SK-N-SH (cell line): ENCODE data around the gene RCOR1. TPM values are rescaled to one million over a fixed set of nuclear protein-coding genes. Genes with fewer than 3 reads are reported as not detected.

Experiments used
- CTCF ChIA-PET: fragments of 300-600, 350-600 bp; formaldehyde crosslinking; extraction: SDS; loops from one replicate; lab custom pipeline; 2021; lab: Yijun Ruan, JAX
- POLR2A ChIA-PET: fragments of 350-600 bp; sonication (Branson Sonifier 250); formaldehyde crosslinking; extraction: SDS; loops from one replicate; lab custom pipeline; 2020; ENCODE audit warnings: antibody characterized with exemption, inconsistent platforms; lab: Yijun Ruan, JAX
- DNase-seq: peaks from one replicate; pipeline ENCODE4 v3.0.0; 2012
- H2AFZ ChIP-seq: fragments of 200-600 bp; sonication (generic); 2 replicates; pipeline ENCODE4 v1.8.1; 2016; ENCODE audit warnings: antibody characterized with exemption, mild to moderate bottlenecking, low read depth
- H3F3A ChIP-seq: fragments of 200-600 bp; sonication (generic); replicated peaks from 2 replicates; pipeline ENCODE3; 2016; ENCODE audit warnings: antibody characterized with exemption, mild to moderate bottlenecking; ENCODE audit not compliant: insufficient read depth
- H3K27ac ChIP-seq, 2 experiments: fragments of 200-500 bp in 1 of 2; fragments of 200-600 bp in 1 of 2; sonication (Bioruptor generic) in 1 of 2; sonication (generic), shearing (Covaris generic) in 1 of 2; 2 replicates each; pipeline versions ENCODE4 v1.5.1 to v1.6.1; 2014 to 2016; ENCODE audit warnings: low read depth in 2 of 2, inconsistent platforms in 1 of 2, low read length in 1 of 2, mild to moderate bottlenecking in 1 of 2, mixed read lengths in 1 of 2
- H3K27me3 ChIP-seq: fragments of 200-600 bp; sonication (generic), shearing (Covaris generic); 2 replicates; pipeline ENCODE4 v1.6.1; 2016; ENCODE audit warnings: mixed run types; ENCODE audit not compliant: insufficient read depth
- H3K36me3 ChIP-seq, 2 experiments: fragments of 200-500 bp in 1 of 2; fragments of 200-600 bp in 1 of 2; sonication (Bioruptor generic) in 1 of 2; sonication (generic) in 1 of 2; replicated peaks in 1 of 2; 2 replicates each; pipeline versions ENCODE3 to v1.5.1; 2014 to 2016; ENCODE audit warnings: low read length in 1 of 2, mild to moderate bottlenecking in 1 of 2; ENCODE audit not compliant: insufficient read depth in 2 of 2, control insufficient read depth in 1 of 2
- H3K4me1 ChIP-seq, 2 experiments: fragments of 200-500 bp in 1 of 2; fragments of 200-600 bp in 1 of 2; sonication (Bioruptor generic) in 1 of 2; sonication (generic), shearing (Covaris generic) in 1 of 2; 2 replicates each; pipeline versions ENCODE4 v1.5.1 to v1.6.1; 2014 to 2016; ENCODE audit warnings: low read depth in 1 of 2, low read length in 1 of 2, mixed run types in 1 of 2; ENCODE audit not compliant: insufficient read depth in 2 of 2, control insufficient read depth in 1 of 2
- H3K4me2 ChIP-seq: fragments of 200-600 bp; sonication (generic), shearing (Covaris generic); 2 replicates; pipeline ENCODE4 v1.6.1; 2017; ENCODE audit warnings: mixed run types
- H3K4me3 ChIP-seq, 2 experiments: fragments of 200-500 bp in 1 of 2; fragments of 200-600 bp in 1 of 2; sonication (Bioruptor generic) in 1 of 2; sonication (generic), shearing (Covaris generic) in 1 of 2; 2 replicates each; pipeline versions ENCODE4 v1.5.1 to v1.8.1; 2014 to 2016; ENCODE audit warnings: low read depth in 2 of 2, inconsistent platforms in 1 of 2, low read length in 1 of 2, mild to moderate bottlenecking in 1 of 2, mixed read lengths in 1 of 2, moderate library complexity in 1 of 2
- H3K79me2 ChIP-seq: fragments of 200-600 bp; sonication (generic); 2 replicates; pipeline ENCODE4 v1.8.1; 2017; ENCODE audit warnings: mild to moderate bottlenecking; ENCODE audit not compliant: insufficient read depth
- H3K9ac ChIP-seq: fragments of 200-600 bp; sonication (generic); 2 replicates; pipeline ENCODE4 v1.6.1; 2017; ENCODE audit warnings: mixed run types
- H3K9me2 ChIP-seq: fragments of 200-600 bp; sonication (generic); 2 replicates; pipeline ENCODE4 v1.6.1; 2017; ENCODE audit warnings: mixed run types
- H3K9me3 ChIP-seq: fragments of 200-600 bp; sonication (generic); 2 replicates; pipeline ENCODE4 v1.6.1; 2017; ENCODE audit warnings: mixed run types, mild to moderate bottlenecking, moderate library complexity
- H4K20me1 ChIP-seq: fragments of 200-600 bp; sonication (generic); 2 replicates; pipeline ENCODE4 v1.6.1; 2017; ENCODE audit warnings: mild to moderate bottlenecking, mixed run types; ENCODE audit not compliant: insufficient read depth
- JUND ChIP-seq: IDR thresholded peaks from 2 replicates; pipeline ENCODE4 v1.4.0; 2012
- MAX ChIP-seq: IDR thresholded peaks from 2 replicates; pipeline ENCODE4 v1.4.0; 2012; ENCODE audit warnings: low read depth
- NRF1 ChIP-seq: IDR thresholded peaks from 2 replicates; pipeline ENCODE4 v1.6.1; 2012; ENCODE audit warnings: low read depth, mild to moderate bottlenecking, low read length
- RCOR1 ChIP-seq: fragments of 150-350 bp; IDR thresholded peaks from 2 replicates; pipeline ENCODE4 v1.6.1; 2017; ENCODE audit warnings: antibody characterized with exemption, low read length
- REST ChIP-seq: IDR thresholded peaks from 2 replicates; pipeline ENCODE4 v1.6.1; 2012; ENCODE audit warnings: mild to moderate bottlenecking, low read depth, low read length, moderate library complexity
- TAF1 ChIP-seq: IDR thresholded peaks from 2 replicates; pipeline ENCODE4 v1.6.1; 2012; ENCODE audit warnings: low read depth, mild to moderate bottlenecking, low read length, moderate library complexity, borderline replicate concordance
- USF2 ChIP-seq: fragments of 150-350 bp; IDR thresholded peaks from 2 replicates; pipeline ENCODE4 v1.6.1; 2017; ENCODE audit warnings: antibody characterized with exemption, low read length, low read depth, borderline replicate concordance
- WGBS: methylation state at CpG from one replicate; pipeline ENCODE4 v1.1.6; 2017; ENCODE audit warnings: low lambda C conversion rate; 5-methylcytosine and 5-hydroxymethylcytosine counted together
- polyA plus RNA-seq, 3 experiments: library from polyadenylated mRNA; depleted of rRNA; stranded (reverse); fragments of >200 nt; gene quantifications; 2 replicates each; pipeline ENCODE4 v1.2.3, GENCODE V29; 2012

RCOR1 gene
- polyA plus RNA-seq, 1 of the 3 experiments (the other 2 are of a cell fraction): 8.5 TPM

GRCh38 chr14:102626530-102626929 lies 34.1 kb downstream of the RCOR1 start:
- Histone ChIP-seq H3K27me3 (no peaks in the 10 kb centered on the region), H3K4me3 (no peak overlapping the region), H4K20me1 (peaks cover 40% of the 10 kb centered on the region), H3K27ac (no peak overlapping the region), H3K4me2 (no peak overlapping the region), H3K79me2 (peaks cover 90% of the 10 kb centered on the region), H3F3A (peaks cover 11% of the 10 kb centered on the region), H3K36me3 (peaks cover 0 to 3% of the 10 kb centered on the region in 2 experiments), H3K4me1 (peaks cover 0 to 3% of the 10 kb centered on the region in 2 experiments; a peak in 2 of 4 replicates), H2AFZ (no peak overlapping the region), H3K9ac (no peak overlapping the region), H3K9me3 (no peaks in the 10 kb centered on the region), H3K9me2 (no peaks in the 10 kb centered on the region)
- ChIA-PET CTCF (interaction anchor here (0.6 to 1.6 kb wide), 5 partner anchors 12 to 190 kb away, joined by 3 to 7 read pairs (median 3); no protein-coding TSS in a partner anchor), POLR2A (no interaction called here)
- TF ChIP-seq USF2: no peak
- no peak for TF ChIP-seq NRF1
- 71% methylated on average over 1 of the region's 1 CpG for WGBS
- DNase-seq: no peak

- POLR2A ChIA-PET: interaction anchor here (0.6 kb wide), 1 partner anchor 144 kb away, joined by 3 read pairs; no protein-coding TSS in a partner anchor
- CTCF ChIA-PET: interaction anchor here (1.1 to 2.5 kb wide), 3 partner anchors 11 to 127 kb away, joined by 3 to 9 read pairs (median 9); no protein-coding TSS in a partner anchor
- no peak overlapping the region for H3K9ac ChIP-seq
- no peaks in the 10 kb centered on the region for H3K9me2 ChIP-seq
- TF ChIP-seq TAF1 (no peak), JUND (no peak), RCOR1 (no peak), MAX (no peak), REST (no peak)
- H3K4me2 ChIP-seq: no peak overlapping the region
- H3K36me3 ChIP-seq: peaks cover 0 to 3% of the 10 kb centered on the region in 2 experiments
- no peak overlapping the region for H2AFZ ChIP-seq
- 90% methylated on average over 8 of the region's 8 CpGs for WGBS
- peaks cover 30% of the 10 kb centered on the region for H4K20me1 ChIP-seq
- H3K4me3 ChIP-seq: no peak overlapping the region
- no peaks in the 10 kb centered on the region for H3K9me3 ChIP-seq
- peaks cover 4% of the 10 kb centered on the region for H3F3A ChIP-seq
- H3K4me1 ChIP-seq: peaks cover 0 to 3% of the 10 kb centered on the region in 2 experiments; a peak in 2 of 4 replicates
- no peak for DNase-seq
- no peaks in the 10 kb centered on the region for H3K27me3 ChIP-seq
- H3K27ac ChIP-seq: no peak overlapping the region
- peaks cover 88% of the 10 kb centered on the region for H3K79me2 ChIP-seq
Measured at GRCh38 chr14:102629011-102629444, 36.6 kb downstream of the RCOR1 start.
